Cardiac fibroblast (primary cell): ENCODE data around the gene MTMR4.

Source experiments
- DNase-seq, 2 donors: peaks; one replicate each; pipeline versions ENCODE4 v3.0.0 to v3.0.0-alpha.2; 2010; ENCODE audit warnings: low read depth in 2 of 2
- H3K4me3 ChIP-seq, 2 donors: replicated peaks in 1 of 2; 1 replicate in 1 of 2; 2 replicates in 1 of 2; pipeline ENCODE4 v1.5.1; 2011; ENCODE audit warnings: low read depth in 2 of 2, low read length in 2 of 2, mild to moderate bottlenecking in 2 of 2, moderate library complexity in 1 of 2
- CTCF ChIP-seq: IDR thresholded peaks from one replicate; pipeline ENCODE4 v1.5.1; 2011; ENCODE audit warnings: low read depth, mild to moderate bottlenecking, low read length, inconsistent platforms

The MTMR4 gene

DNA sequence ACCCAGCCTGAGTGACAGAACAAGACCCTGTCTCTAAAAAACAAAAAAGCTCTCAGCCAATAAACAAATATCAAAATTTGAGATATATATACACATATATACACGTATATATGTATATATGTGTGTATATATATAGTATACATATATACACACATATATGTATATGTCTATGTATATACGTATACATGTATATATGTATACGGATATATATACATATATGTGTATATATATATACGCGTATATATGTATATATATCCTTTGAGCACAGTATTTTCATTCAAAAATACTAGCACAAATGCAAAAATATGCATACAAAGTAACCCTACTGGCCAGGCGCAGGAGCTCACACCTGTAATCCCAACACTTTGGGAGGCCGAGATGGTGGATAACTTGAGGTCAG, 13.0 kb downstream of the MTMR4 start:
- DNase-seq, result no peak
- no peak overlapping the region for H3K4me3 ChIP-seq
- TF ChIP-seq CTCF, result no peak

DNA sequence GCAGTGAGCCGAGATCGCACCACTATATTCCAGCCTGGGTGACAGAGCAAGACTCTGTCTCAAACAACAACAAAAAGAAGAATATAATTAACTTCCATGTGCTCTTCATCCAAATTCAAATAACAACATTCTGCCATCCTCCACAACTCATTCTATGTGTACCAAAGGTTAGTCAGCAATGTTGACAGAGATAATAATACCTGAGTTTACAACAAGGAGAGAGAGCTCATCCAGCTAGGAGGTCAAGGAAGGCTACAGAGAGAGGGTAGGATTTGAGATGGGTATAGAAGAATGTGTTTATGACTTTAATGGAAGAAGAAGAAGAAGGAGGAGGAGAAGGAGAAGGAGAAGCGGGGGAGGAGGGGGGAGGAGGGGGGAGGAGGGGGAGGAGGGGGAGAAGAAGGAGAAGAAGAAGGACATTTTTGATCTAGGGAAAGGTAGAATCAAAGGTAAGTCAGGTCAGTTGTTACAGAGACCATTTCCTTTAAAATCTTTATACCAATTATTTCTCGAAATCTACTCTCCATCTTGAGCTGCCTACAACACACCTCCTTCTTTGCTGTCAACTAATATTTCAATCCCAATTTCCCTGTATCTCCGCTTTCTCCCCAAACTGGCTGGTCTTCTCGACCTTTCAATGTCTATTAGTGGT, 16.1 kb downstream of the MTMR4 start:
- DNase-seq, result no peak
- no peak for TF ChIP-seq CTCF
- H3K4me3 ChIP-seq, result no peak overlapping the region

DNA sequence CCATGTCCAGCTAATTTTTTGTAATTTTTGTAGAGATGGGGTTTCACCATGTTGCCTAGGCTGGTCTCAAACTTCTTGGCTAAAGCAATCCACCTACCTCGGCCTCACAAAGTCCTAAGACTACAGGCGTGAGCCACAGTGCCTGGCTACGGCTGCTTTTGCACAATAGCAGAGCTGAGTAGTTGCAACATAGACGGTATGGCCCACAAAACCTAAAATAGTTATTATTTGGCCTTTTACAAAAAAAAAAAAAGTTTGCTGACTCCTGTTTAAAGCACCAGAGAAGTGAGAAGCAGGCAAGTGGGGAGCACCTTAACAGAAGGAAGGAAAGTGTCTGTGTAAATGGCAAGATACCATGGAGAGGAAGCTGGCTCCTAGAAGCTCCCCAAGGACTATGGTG, 20.9 kb downstream of the MTMR4 start:
- no peak for TF ChIP-seq CTCF
- no peak for DNase-seq
- no peak overlapping the region for H3K4me3 ChIP-seq

DNA sequence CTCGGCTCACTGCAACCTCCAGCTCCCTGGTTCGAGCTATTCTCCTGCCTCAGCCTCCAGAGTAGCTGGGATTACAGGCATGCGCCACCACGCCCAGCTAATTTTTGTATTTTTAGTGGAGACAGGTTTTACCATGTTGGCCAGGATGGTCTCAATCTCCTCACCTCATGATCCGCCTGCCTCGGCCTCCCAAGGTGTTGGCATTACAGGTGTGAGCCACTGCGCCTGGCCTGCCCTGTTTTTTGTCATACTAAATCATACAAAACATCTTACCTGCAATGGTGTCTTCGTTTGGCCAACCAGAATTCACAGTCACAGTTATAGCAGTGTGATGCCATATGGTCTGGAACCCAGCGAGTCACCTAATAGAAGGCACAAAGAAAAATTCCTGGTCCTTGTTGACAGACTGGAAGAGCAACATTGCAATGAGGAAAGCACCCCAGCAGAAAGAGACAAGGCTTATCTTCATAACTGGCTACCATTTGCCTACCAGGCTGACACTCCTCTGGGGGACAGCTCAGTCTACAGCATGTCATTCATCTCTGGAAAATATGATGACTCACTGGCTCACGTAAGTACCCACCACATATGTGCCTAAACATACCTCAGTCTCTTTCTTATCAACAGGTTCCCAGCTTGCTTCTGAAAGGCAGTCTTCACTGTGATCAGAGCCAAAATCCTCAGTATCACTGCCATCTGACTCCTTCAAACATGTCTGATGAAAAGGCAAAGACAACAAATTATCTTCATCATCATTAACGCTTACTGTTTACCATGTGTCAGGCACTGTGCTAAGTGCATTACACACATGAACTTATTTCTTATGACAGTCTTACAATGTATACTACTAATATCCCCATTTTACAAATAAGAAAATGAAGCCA, 22.0 kb downstream of the MTMR4 start:
- DNase-seq, result no peak
- no peak overlapping the region for H3K4me3 ChIP-seq
- TF ChIP-seq CTCF, result no peak

DNA sequence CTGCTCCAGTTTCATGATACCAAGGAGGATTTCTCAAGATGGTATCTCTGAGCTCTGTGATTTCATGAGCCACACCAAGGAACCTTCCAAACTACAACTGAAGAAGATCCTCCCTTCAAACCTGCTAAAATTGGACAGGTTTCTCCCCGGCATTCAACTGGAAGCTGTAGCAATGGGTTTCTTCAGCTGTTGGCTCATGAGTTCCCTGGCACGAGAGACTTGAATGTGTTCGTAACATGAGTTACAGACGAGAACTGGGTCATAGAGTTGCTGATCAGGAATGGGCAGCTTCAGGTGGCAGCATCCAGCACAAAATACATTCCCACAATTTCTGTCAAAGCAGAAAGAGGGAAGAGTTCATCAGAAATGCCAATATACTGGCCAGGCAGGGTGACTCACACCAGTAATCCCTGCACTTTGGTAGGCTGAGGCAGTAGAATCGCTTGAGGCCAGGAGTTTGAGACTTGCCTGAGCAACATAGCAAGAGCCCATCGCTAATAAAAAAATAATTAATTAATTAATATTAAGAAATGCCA, 22.9 kb downstream of the MTMR4 start:
- H3K4me3 ChIP-seq, result no peak overlapping the region
- no peak for TF ChIP-seq CTCF
- no peak for DNase-seq

GRCh38 chr17:58488428-58488890, 26.0 kb downstream of the MTMR4 start:
- DNase-seq, result no peak
- no peak overlapping the region for H3K4me3 ChIP-seq
- TF ChIP-seq CTCF, result no peak
